ENCODE measurements around the gene CARD18.

- TF ChIP-seq ELF4 (IDR thresholded peaks at IDR 0.05) (no peak), SP1 (IDR thresholded peaks at IDR 0.05) (no peak), ARNT (IDR thresholded peaks at IDR 0.05) (no peak), FOXM1 (IDR thresholded peaks at IDR 0.05; ENCODE audit: borderline replicate concordance) (no peak), ZNF384 (IDR thresholded peaks at IDR 0.05) (no peak), BHLHE40 (IDR thresholded peaks at IDR 0.05; ENCODE audit: borderline replicate concordance) (no peak), FOXA1 (IDR thresholded peaks at IDR 0.05) (no peak), HDGF (IDR thresholded peaks at IDR 0.05; ENCODE audit: borderline replicate concordance) (no peak), TARDBP (IDR thresholded peaks at IDR 0.05) (no peak), SUZ12 (IDR thresholded peaks at IDR 0.05) (no peak)
Observed at GRCh38 chr11:105135883-105136282, 3.7 kb downstream of the CARD18 start.

Measured in HEK293T (cell line).